ENCODE measurements around the gene RPL38. TPM values are rescaled to one million over a fixed set of nuclear protein-coding genes. Genes with fewer than 3 reads are reported as not detected.

RPL38 gene
- total and polyA plus RNA-seq, 2 donors (not counting 1 experiment from before 2014, with no cell fraction given), result 722 to 1,550 TPM

- no peak overlapping the region for H3K4me3 ChIP-seq (ENCODE audit: control extremely low read depth in 1 of 5, extremely low read depth in 1 of 5, insufficient read depth in 1 of 5, low read depth in 2 of 5, low read length in 4 of 5)
- ATAC-seq (ENCODE audit: low read depth) (no peak), DNase-seq (no peak)
- H3K4me1 Mint-ChIP-seq, result peaks cover 5% of the 10 kb centered on the region
- H3K36me3 ChIP-seq (replicated peaks in 1 of 2; ENCODE audit: control extremely low read depth in 1 of 2, control insufficient read depth in 1 of 2, extremely low read depth in 1 of 2, insufficient read depth in 2 of 2, low read length in 1 of 2), result no peaks in the 10 kb centered on the region
- H3K9ac ChIP-seq (ENCODE audit: low read length), result no peak overlapping the region
- no peaks in the 10 kb centered on the region for H3K27me3 Mint-ChIP-seq
- no peak overlapping the region for H3K4me2 ChIP-seq (replicated peaks; ENCODE audit: low read depth, low read length, poor library complexity, severe bottlenecking)
- intact Hi-C loops (cut with micrococcal nuclease), result no loop called here
- H3K9me3 ChIP-seq (ENCODE audit: control extremely low read depth in 1 of 3, control insufficient read depth in 2 of 3, insufficient read depth in 1 of 3, low read length in 2 of 3), result no peaks in the 10 kb centered on the region
- H3K9me3 Mint-ChIP-seq (ENCODE audit: insufficient read depth), result no peaks in the 10 kb centered on the region
- H3K4me1 ChIP-seq (ENCODE audit: control insufficient read depth in 2 of 2, insufficient read depth in 2 of 2, low read length in 2 of 2), result peaks cover under 1 to 12% of the 10 kb centered on the region in 2 donors
- no peaks in the 10 kb centered on the region for H4K20me1 ChIP-seq (ENCODE audit: control insufficient read depth, insufficient read depth, low read length, poor library complexity, severe bottlenecking)
- H3K27ac ChIP-seq (ENCODE audit: low read length in 2 of 2), result no peak overlapping the region
- H3K27me3 ChIP-seq (replicated peaks in 1 of 4; ENCODE audit: control extremely low read depth in 1 of 4, control insufficient read depth in 3 of 4, insufficient read depth in 4 of 4, low read length in 3 of 4), result no peaks in the 10 kb centered on the region
- ChIA-PET POLR2A (no interaction called here), CTCF (interaction anchor here (0.9 to 1.2 kb wide), 3 partner anchors 10 to 18 kb away, joined by 3 to 5 read pairs (median 3); partner anchors contain the start of gene RPL38)
- H3K79me2 ChIP-seq (ENCODE audit: control insufficient read depth, insufficient read depth, low read length), result no peaks in the 10 kb centered on the region
- H2AFZ ChIP-seq (ENCODE audit: insufficient read depth, low read depth, low read length, poor library complexity, severe bottlenecking), result no peak overlapping the region
- TF ChIP-seq EZH2 (IDR thresholded peaks at IDR 0.05; ENCODE audit: borderline replicate concordance, insufficient read depth, low read depth, low read length, poor library complexity, severe bottlenecking) (no peak), CTCF (IDR thresholded peaks at IDR 0.05) (no peak)
- WGBS (ENCODE audit: insufficient coverage), result 95% methylated on average over 16 of the region's 16 CpGs
- H3K27ac Mint-ChIP-seq, result no peak overlapping the region
- H3K4me3 Mint-ChIP-seq, result no peak overlapping the region
These were observed 17.7 kb downstream of the RPL38 start for GRCh38 chr17:74220946-74221818.

GRCh38 chr17:74222399-74222798 is 18.9 kb downstream of the RPL38 start:
- no peak overlapping the region for H2AFZ ChIP-seq (ENCODE audit: insufficient read depth, low read depth, low read length, poor library complexity, severe bottlenecking)
- no peaks in the 10 kb centered on the region for H3K27me3 Mint-ChIP-seq
- no peak overlapping the region for H3K9ac ChIP-seq (ENCODE audit: low read length)
- no peaks in the 10 kb centered on the region for H3K4me1 ChIP-seq (ENCODE audit: control insufficient read depth in 2 of 2, insufficient read depth in 2 of 2, low read length in 2 of 2)
- ChIA-PET CTCF (interaction anchor here (0.9 to 1.1 kb wide), 2 partner anchors 11 to 19 kb away, joined by 3 read pairs; partner anchors contain the start of gene RPL38), POLR2A (no interaction called here)
- H3K4me3 Mint-ChIP-seq, result no peak overlapping the region
- H3K27ac ChIP-seq (ENCODE audit: low read length in 2 of 2), result no peak overlapping the region
- no peaks in the 10 kb centered on the region for H3K9me3 ChIP-seq (ENCODE audit: control extremely low read depth in 1 of 3, control insufficient read depth in 2 of 3, insufficient read depth in 1 of 3, low read length in 2 of 3)
- no peak overlapping the region for H3K27ac Mint-ChIP-seq
- no peaks in the 10 kb centered on the region for H3K79me2 ChIP-seq (ENCODE audit: control insufficient read depth, insufficient read depth, low read length)
- ATAC-seq (ENCODE audit: low read depth) (no peak), DNase-seq (no peak)
- H3K4me1 Mint-ChIP-seq, result no peaks in the 10 kb centered on the region
- 96% methylated on average over 12 of the region's 13 CpGs for whole genome bisulfite sequencing (ENCODE audit: insufficient coverage)
- TF ChIP-seq EZH2 (IDR thresholded peaks at IDR 0.05; ENCODE audit: borderline replicate concordance, insufficient read depth, low read depth, low read length, poor library complexity, severe bottlenecking), result no peak
- no peak for TF ChIP-seq CTCF (IDR thresholded peaks at IDR 0.05)
- H3K27me3 ChIP-seq (replicated peaks in 1 of 4; ENCODE audit: control extremely low read depth in 1 of 4, control insufficient read depth in 3 of 4, insufficient read depth in 4 of 4, low read length in 3 of 4), result no peaks in the 10 kb centered on the region
- H3K36me3 ChIP-seq (replicated peaks in 1 of 2; ENCODE audit: control extremely low read depth in 1 of 2, control insufficient read depth in 1 of 2, extremely low read depth in 1 of 2, insufficient read depth in 2 of 2, low read length in 1 of 2), result no peaks in the 10 kb centered on the region
- H3K4me2 ChIP-seq (replicated peaks; ENCODE audit: low read depth, low read length, poor library complexity, severe bottlenecking), result no peak overlapping the region
- no peak overlapping the region for H3K4me3 ChIP-seq (ENCODE audit: control extremely low read depth in 1 of 5, extremely low read depth in 1 of 5, insufficient read depth in 1 of 5, low read depth in 2 of 5, low read length in 4 of 5)
- intact Hi-C loops (cut with micrococcal nuclease), result no loop called here
- no peaks in the 10 kb centered on the region for H4K20me1 ChIP-seq (ENCODE audit: control insufficient read depth, insufficient read depth, low read length, poor library complexity, severe bottlenecking)
- H3K9me3 Mint-ChIP-seq (ENCODE audit: insufficient read depth), result no peaks in the 10 kb centered on the region
